GM12878 (cell line): ENCODE results near the gene CDK5RAP1. TPM values are rescaled to one million over a fixed set of nuclear protein-coding genes. Genes with fewer than 3 reads are reported as not detected.

Source experiments
- ATAC-seq: fragments of 200-7000 bp; cut with Tn5 transposase; 3 replicates; pipeline ENCODE4 v1.9.1; 2020; ENCODE audit warnings: mild to moderate bottlenecking, moderate library complexity
- BruUV-seq: library from RNA; stranded (reverse); fragments of 400-500 nt; replicated peaks from 2 replicates; lab custom pipeline; 2021; lab: Mats Ljungman, UMichigan
- CTCF ChIA-PET: fragments of 300-600 bp; sonication (Branson Sonifier 250); formaldehyde crosslinking; extraction: SDS; loops from one replicate; lab custom pipeline; 2021; ENCODE audit warnings: inconsistent platforms; lab: Yijun Ruan, JAX
- POLR2A ChIA-PET: fragments of 350-600 bp; formaldehyde crosslinking; extraction: SDS; loops from one replicate; lab custom pipeline; 2021; ENCODE audit warnings: inconsistent platforms; lab: Charles Lee
- RAD21 ChIA-PET: fragments of 300-600 bp; sonication (Branson Sonifier 250); formaldehyde crosslinking; loops from one replicate; lab custom pipeline; 2023; ENCODE audit warnings: antibody characterized with exemption; ENCODE audit not compliant: unreplicated experiment; lab: Charles Lee
- SMC1A ChIA-PET: fragments of 300-600 bp; sonication (Branson Sonifier 250); formaldehyde crosslinking; loops from one replicate; lab custom pipeline; 2023; ENCODE audit not compliant: unreplicated experiment, uncharacterized antibody; lab: Charles Lee
- DNase-seq: peaks from one replicate; pipeline ENCODE4 v3.0.0-alpha.2; 2011; ENCODE audit warnings: low read depth, low spot score
- FAIRE-seq: peaks from 3 replicates; lab custom pipeline; 2011; peaks lifted over from hg19 to GRCh38; lab: Jason Lieb, UNC
- H2AFZ ChIP-seq: 2 replicates; pipeline ENCODE4 v1.6.0; 2011; ENCODE audit warnings: low read depth, low read length, control low read depth; ENCODE audit not compliant: control insufficient read depth
- H3K27ac ChIP-seq: 2 replicates; pipeline ENCODE4 v1.5.1; 2011; ENCODE audit warnings: control low read depth; ENCODE audit not compliant: control insufficient read depth, insufficient read depth
- H3K27me3 ChIP-seq, 2 experiments: replicated peaks in 1 of 2; 2 replicates each; pipeline versions ENCODE4 v1.6.0 to v1.6.1; 2011; ENCODE audit warnings: low read length in 1 of 2; ENCODE audit not compliant: control insufficient read depth in 2 of 2, insufficient read depth in 2 of 2
- H3K36me3 ChIP-seq, 2 experiments: 2 replicates each; pipeline ENCODE4 v1.5.1; 2011; ENCODE audit warnings: low read length in 1 of 2; ENCODE audit not compliant: control insufficient read depth in 2 of 2, insufficient read depth in 2 of 2
- H3K4me1 ChIP-seq: 2 replicates; pipeline ENCODE4 v1.6.1; 2011; ENCODE audit warnings: mild to moderate bottlenecking, low read length, moderate library complexity, mixed read lengths; ENCODE audit not compliant: control insufficient read depth, insufficient read depth
- H3K4me2 ChIP-seq: 2 replicates; pipeline ENCODE4 v1.6.0; 2011; ENCODE audit warnings: control low read depth; ENCODE audit not compliant: control insufficient read depth, insufficient read depth
- H3K4me3 ChIP-seq: fragments of 200-600 bp; sonication (generic); 2 replicates; pipeline ENCODE4 v1.5.1; 2016
- H3K79me2 ChIP-seq: 2 replicates; pipeline ENCODE4 v1.6.0; 2011; ENCODE audit warnings: low read length; ENCODE audit not compliant: control insufficient read depth, insufficient read depth
- H3K9ac ChIP-seq: 2 replicates; pipeline ENCODE4 v1.8.0; 2011; ENCODE audit warnings: low read length, control low read depth, mixed read lengths; ENCODE audit not compliant: control insufficient read depth, insufficient read depth
- H3K9me3 ChIP-seq: replicated peaks from 3 replicates; pipeline ENCODE4 v1.5.1; 2011; ENCODE audit warnings: mild to moderate bottlenecking, low read length; ENCODE audit not compliant: control insufficient read depth, insufficient read depth
- H4K20me1 ChIP-seq: 2 replicates; pipeline ENCODE4 v1.6.0; 2011; ENCODE audit not compliant: control insufficient read depth, insufficient read depth
- CREM ChIP-seq: IDR thresholded peaks from 2 replicates; pipeline ENCODE4 v1.6.1; 2014; ENCODE audit warnings: antibody characterized with exemption, low read depth
- FOXM1 ChIP-seq: IDR thresholded peaks from 2 replicates; pipeline ENCODE4 v1.6.1; 2012; ENCODE audit warnings: low read depth, mild to moderate bottlenecking, inconsistent platforms, low read length, moderate library complexity
- KDM1A ChIP-seq: fragments of 200-600 bp; sonication (generic); IDR thresholded peaks from 2 replicates; pipeline ENCODE4 v1.6.1; 2016; ENCODE audit warnings: borderline replicate concordance
- MEF2A ChIP-seq: IDR thresholded peaks from 2 replicates; pipeline ENCODE4 v1.6.1; 2011; ENCODE audit warnings: low read depth, mild to moderate bottlenecking, low read length, moderate library complexity; ENCODE audit not compliant: insufficient read depth
- MLLT1 ChIP-seq: fragments of 450-650 bp; IDR thresholded peaks from 2 replicates; pipeline ENCODE4 v1.6.1; 2016; ENCODE audit warnings: mild to moderate bottlenecking
- PAX8 ChIP-seq: fragments of 450-650 bp; IDR thresholded peaks from 2 replicates; pipeline ENCODE4 v1.6.1; 2017; ENCODE audit warnings: mild to moderate bottlenecking, moderate library complexity
- POLR2AphosphoS2 ChIP-seq: IDR thresholded peaks from 2 replicates; pipeline ENCODE4 v1.6.1; 2011; ENCODE audit warnings: low read depth, mild to moderate bottlenecking, low read length, improper control_type of control experiment, moderate library complexity
- POU2F2 ChIP-seq: IDR thresholded peaks from 3 replicates; pipeline ENCODE4 v1.6.1; 2011; ENCODE audit warnings: low read depth, mild to moderate bottlenecking, low read length, borderline replicate concordance
- PRDM15 ChIP-seq: fragments of 450-650 bp; formaldehyde crosslinking; IDR thresholded peaks from 2 replicates; pipeline ENCODE4 v1.4.0; 2020; ENCODE audit warnings: mild to moderate bottlenecking, moderate library complexity
- RBBP5 ChIP-seq: fragments of 200-600 bp; sonication (generic); conservative IDR thresholded peaks from 2 replicates; pipeline ENCODE4 v1.6.1; 2016
- REST ChIP-seq: IDR thresholded peaks from 2 replicates; pipeline ENCODE4 v1.6.1; 2012; ENCODE audit warnings: mild to moderate bottlenecking, low read depth, low read length
- SIX5 ChIP-seq: IDR thresholded peaks from 2 replicates; pipeline ENCODE4 v1.6.1; 2011; ENCODE audit warnings: mild to moderate bottlenecking, low read depth, low read length, moderate library complexity; ENCODE audit not compliant: severe bottlenecking
- SRF ChIP-seq, 2 experiments: IDR thresholded peaks; 2 replicates each; pipeline ENCODE4 v1.6.1; 2011; ENCODE audit warnings: low read depth in 2 of 2, low read length in 2 of 2, mild to moderate bottlenecking in 1 of 2, moderate library complexity in 1 of 2
- TAF1 ChIP-seq: IDR thresholded peaks from 2 replicates; pipeline ENCODE4 v1.6.1; 2011; ENCODE audit warnings: mild to moderate bottlenecking, low read depth, low read length, borderline replicate concordance
- TBL1XR1 ChIP-seq: IDR thresholded peaks from 2 replicates; pipeline ENCODE4 v1.6.1; 2012; ENCODE audit warnings: low read depth, low read length, improper control_type of control experiment
- ZNF217 ChIP-seq: fragments of 450-650 bp; IDR thresholded peaks from 2 replicates; pipeline ENCODE4 v1.6.1; 2017; ENCODE audit warnings: antibody characterized with exemption, mild to moderate bottlenecking
- WGBS: methylation state at CpG from one replicate; pipeline ENCODE4 v1.1.6; 2016; ENCODE audit warnings: low lambda C conversion rate; ENCODE audit not compliant: insufficient replicate concordance, insufficient coverage; ENCODE audit errors: missing lambda C conversion rate; 5-methylcytosine and 5-hydroxymethylcytosine counted together
- in situ Hi-C: fragments of 300-500 bp; cut with MboI; formaldehyde crosslinking; loops from 9 replicates; pipeline ENCODE4 v1.14.3; 2018; ENCODE audit warnings: mixed read lengths
- intact Hi-C: fragments of 100-400 bp; cut with micrococcal nuclease; formaldehyde crosslinking; loops from one replicate; pipeline ENCODE4 v1.14.2; 2022; ENCODE audit not compliant: unreplicated experiment
- polyA plus RNA-seq, 11 experiments: library from polyadenylated mRNA; depleted of rRNA in 4 of 11; unstranded in 6 of 11; stranded (reverse) in 5 of 11; fragments of >200 nt; fragmentation: Nextera tagmentation in 4 of 11; fragmentation: Illumina TruSeq in 1 of 11; extraction: Ambion mirVana in 4 of 11; extraction: Trizol in 1 of 11; gene quantifications; 1 replicate in 1 of 11; 2 replicates in 10 of 11; pipeline versions ENCODE4 v1.2.1 to v1.2.3, GENCODE V29; 2011 to 2016; ENCODE audit warnings: inconsistent platforms in 2 of 11, missing spikeins in 2 of 11, low read depth in 1 of 11
- total RNA-seq, 4 experiments: library from RNA; depleted of rRNA in 3 of 4; stranded (reverse); fragments of >200 nt in 3 of 4; fragmentation: Illumina TruSeq in 1 of 4; extraction: Trizol in 1 of 4; gene quantifications; 2 replicates each; pipeline versions ENCODE4 v1.2.1 to v1.2.3, GENCODE V29; 2013 to 2021

The CDK5RAP1 gene
- total and polyA plus RNA-seq, 10 of the 15 experiments (the other 5 are each of a cell fraction or from before 2014, with no cell fraction given): 30.4 to 67.6 (median 38.8) TPM

GRCh38 chr20:33351696-33352095, 49.6 kb downstream of the CDK5RAP1 start:
- POLR2A ChIA-PET: no interaction called here
- TF ChIP-seq ZNF217 (no peak), POLR2AphosphoS2 (no peak), KDM1A (no peak), SIX5 (no peak), MEF2A (no peak), TBL1XR1 (no peak), FOXM1 (no peak), RBBP5 (no peak), PRDM15 (CRISPR knock-in tag) (no peak), SRF (IDR thresholded peaks at IDR 0.05; ENCODE audit: low read depth in 2 of 2, low read length in 2 of 2) (no peak), PAX8 (no peak), REST (no peak), POU2F2 (no peak), CREM (no peak), MLLT1 (no peak), TAF1 (no peak)

More at GRCh38 chr20:33351696-33352095, 49.6 kb downstream of the CDK5RAP1 start:
- Histone ChIP-seq H3K27me3 (no peaks in the 10 kb centered on the region), H3K27ac (no peak overlapping the region), H3K4me2 (no peak overlapping the region), H3K79me2 (no peaks in the 10 kb centered on the region), H3K4me1 (no peaks in the 10 kb centered on the region), H2AFZ (no peak overlapping the region), H3K36me3 (peaks cover 0 to 4% of the 10 kb centered on the region in 2 experiments; a peak in 2 of 4 replicates), H4K20me1 (no peaks in the 10 kb centered on the region), H3K9ac (no peak overlapping the region), H3K9me3 (no peaks in the 10 kb centered on the region), H3K4me3 (no peak overlapping the region)
- DNase-seq (no peak), ATAC-seq (no peak), FAIRE-seq (no peak)
- no TSS peak for BruUV-seq
- CTCF ChIA-PET: no interaction called here
- intact Hi-C loops: no loop called here
- RAD21 ChIA-PET: no interaction called here
- 86% methylated on average over 3 of the region's 3 CpGs for WGBS
- in situ Hi-C loops: no loop called here
- SMC1A ChIA-PET: no interaction called here
